ENCODE data around the gene HAPLN2. TPM values are rescaled to one million over a fixed set of nuclear protein-coding genes. Genes with fewer than 3 reads are reported as not detected.

Gene HAPLN2
- total RNA-seq, 1 donor from 2014 or later: not detected

GRCh38 chr1:156643778-156644092 is 24.5 kb downstream of the HAPLN2 start:
- TF ChIP-seq CTCF (IDR thresholded peaks at IDR 0.05; ENCODE audit: insufficient read depth, low read length, poor library complexity, severe bottlenecking): no peak
- H3K36me3 ChIP-seq (ENCODE audit: control insufficient read depth, insufficient read depth, low read length): no peaks in the 10 kb centered on the region
- H3K4me3 ChIP-seq (ENCODE audit: low read depth, low read length): no peak overlapping the region
- peaks cover 91% of the 10 kb centered on the region for H3K27me3 ChIP-seq (ENCODE audit: control insufficient read depth, insufficient read depth, low read length)
- DNase-seq (ENCODE audit: low read depth): no peak

- Histone ChIP-seq H3K36me3 (ENCODE audit: control insufficient read depth, insufficient read depth, low read length) (no peaks in the 10 kb centered on the region), H3K4me3 (ENCODE audit: low read depth, low read length) (no peak overlapping the region), H3K27me3 (ENCODE audit: control insufficient read depth, insufficient read depth, low read length) (peaks cover 90% of the 10 kb centered on the region)
- TF ChIP-seq CTCF (IDR thresholded peaks at IDR 0.05; ENCODE audit: insufficient read depth, low read length, poor library complexity, severe bottlenecking): no peak
- no peak for DNase-seq (ENCODE audit: low read depth)
Measured at GRCh38 chr1:156644146-156644545, 24.9 kb downstream of the HAPLN2 start.

GRCh38 chr1:156644640-156645039 is 25.4 kb downstream of the HAPLN2 start:
- DNase-seq (ENCODE audit: low read depth): no peak
- no peak for TF ChIP-seq CTCF (IDR thresholded peaks at IDR 0.05; ENCODE audit: insufficient read depth, low read length, poor library complexity, severe bottlenecking)
- Histone ChIP-seq H3K36me3 (ENCODE audit: control insufficient read depth, insufficient read depth, low read length) (no peaks in the 10 kb centered on the region), H3K27me3 (ENCODE audit: control insufficient read depth, insufficient read depth, low read length) (peaks cover 90% of the 10 kb centered on the region), H3K4me3 (ENCODE audit: low read depth, low read length) (no peak overlapping the region)

GRCh38 chr1:156645056-156645455 is 25.8 kb downstream of the HAPLN2 start:
- Histone ChIP-seq H3K27me3 (ENCODE audit: control insufficient read depth, insufficient read depth, low read length) (peaks cover 89% of the 10 kb centered on the region), H3K36me3 (ENCODE audit: control insufficient read depth, insufficient read depth, low read length) (no peaks in the 10 kb centered on the region), H3K4me3 (ENCODE audit: low read depth, low read length) (no peak overlapping the region)
- no peak for TF ChIP-seq CTCF (IDR thresholded peaks at IDR 0.05; ENCODE audit: insufficient read depth, low read length, poor library complexity, severe bottlenecking)
- DNase-seq (ENCODE audit: low read depth): no peak

- no peak for TF ChIP-seq CTCF (IDR thresholded peaks at IDR 0.05; ENCODE audit: insufficient read depth, low read length, poor library complexity, severe bottlenecking)
- H3K27me3 ChIP-seq (ENCODE audit: control insufficient read depth, insufficient read depth, low read length): peaks cover 88% of the 10 kb centered on the region
Measured at GRCh38 chr1:156645666-156646065, 26.5 kb downstream of the HAPLN2 start.

GRCh38 chr1:156646738-156647211 is 27.6 kb downstream of the HAPLN2 start:
- Histone ChIP-seq H3K27me3 (ENCODE audit: control insufficient read depth, insufficient read depth, low read length) (peaks cover 83% of the 10 kb centered on the region), H3K36me3 (ENCODE audit: control insufficient read depth, insufficient read depth, low read length) (no peaks in the 10 kb centered on the region), H3K4me3 (ENCODE audit: low read depth, low read length) (no peak overlapping the region)
- no peak for DNase-seq (ENCODE audit: low read depth)
- no peak for TF ChIP-seq CTCF (IDR thresholded peaks at IDR 0.05; ENCODE audit: insufficient read depth, low read length, poor library complexity, severe bottlenecking)

More at GRCh38 chr1:156645666-156646065, 26.5 kb downstream of the HAPLN2 start:
- no peak for DNase-seq (ENCODE audit: low read depth)
- Histone ChIP-seq H3K4me3 (ENCODE audit: low read depth, low read length) (no peak overlapping the region), H3K36me3 (ENCODE audit: control insufficient read depth, insufficient read depth, low read length) (no peaks in the 10 kb centered on the region)

All from kidney epithelial cell (primary cell).